ENCODE data around the gene C10orf90.

C10orf90 gene, protein sequence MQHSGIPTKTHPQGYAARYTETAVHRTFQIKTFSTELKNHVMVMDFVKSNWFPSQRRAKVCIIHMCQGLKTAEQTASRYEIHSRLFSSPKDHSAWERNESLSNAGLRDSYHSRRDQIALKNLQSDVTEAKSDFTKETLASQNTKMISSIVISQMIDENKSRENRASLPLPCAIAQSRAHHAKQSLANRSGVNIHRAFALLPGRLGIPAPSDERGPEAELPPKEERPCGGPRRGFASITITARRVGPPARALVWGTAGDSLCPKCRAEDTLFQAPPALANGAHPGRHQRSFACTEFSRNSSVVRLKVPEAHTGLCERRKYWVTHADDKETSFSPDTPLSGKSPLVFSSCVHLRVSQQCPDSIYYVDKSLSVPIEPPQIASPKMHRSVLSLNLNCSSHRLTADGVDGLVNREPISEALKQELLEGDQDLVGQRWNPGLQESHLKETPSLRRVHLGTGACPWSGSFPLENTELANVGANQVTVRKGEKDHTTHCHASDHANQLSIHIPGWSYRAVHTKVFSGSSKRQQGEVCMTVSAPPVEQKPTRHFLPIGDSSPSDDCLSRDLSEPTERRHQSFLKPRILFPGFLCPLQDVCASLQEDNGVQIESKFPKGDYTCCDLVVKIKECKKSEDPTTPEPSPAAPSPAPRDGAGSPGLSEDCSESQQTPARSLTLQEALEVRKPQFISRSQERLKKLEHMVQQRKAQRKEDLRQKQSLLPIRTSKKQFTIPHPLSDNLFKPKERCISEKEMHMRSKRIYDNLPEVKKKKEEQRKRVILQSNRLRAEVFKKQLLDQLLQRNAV

DNA sequence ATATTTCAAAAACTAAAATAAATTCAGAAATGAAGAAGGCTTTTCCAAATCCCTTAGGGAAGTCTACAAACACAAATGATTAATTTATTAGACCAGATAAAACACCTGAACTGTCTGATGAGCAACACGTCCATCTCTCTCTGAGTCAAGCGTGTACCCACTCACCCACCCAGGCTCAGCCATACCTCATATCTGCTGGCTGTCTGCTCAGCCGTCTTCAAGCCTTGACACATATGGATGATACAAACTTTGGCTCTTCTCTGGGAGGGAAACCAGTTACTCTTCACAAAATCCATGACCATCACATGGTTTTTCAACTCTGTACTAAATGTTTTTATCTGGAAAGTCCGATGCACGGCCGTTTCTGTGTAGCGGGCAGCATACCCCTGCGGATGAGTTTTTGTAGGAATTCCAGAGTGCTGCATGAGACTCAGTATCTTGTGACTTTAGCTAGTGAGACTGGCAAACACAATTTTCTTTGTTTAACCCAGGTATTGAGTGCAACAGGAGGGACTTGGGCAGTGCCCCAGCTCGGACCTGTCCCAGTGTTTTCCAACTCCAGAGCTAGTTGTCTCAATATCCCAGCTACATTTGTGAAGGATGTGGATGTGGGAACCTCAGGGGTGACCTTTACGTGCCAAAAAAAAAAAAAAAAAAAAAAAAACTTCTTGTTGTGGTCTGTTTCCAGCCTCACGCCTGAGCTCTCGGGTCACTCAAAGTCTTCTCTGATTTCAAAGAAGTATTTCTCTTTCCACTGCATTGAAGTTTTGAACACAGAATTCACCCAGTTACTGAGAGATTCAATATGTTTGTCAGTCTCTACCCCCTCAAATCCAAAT, at the start of gene C10orf90:
C10orf90 (minus strand) TSS at position 638 of the 839 bp plus-strand sequence; CDS start at position 425, 213 bp downstream.
- no peak for DNase-seq

DNA sequence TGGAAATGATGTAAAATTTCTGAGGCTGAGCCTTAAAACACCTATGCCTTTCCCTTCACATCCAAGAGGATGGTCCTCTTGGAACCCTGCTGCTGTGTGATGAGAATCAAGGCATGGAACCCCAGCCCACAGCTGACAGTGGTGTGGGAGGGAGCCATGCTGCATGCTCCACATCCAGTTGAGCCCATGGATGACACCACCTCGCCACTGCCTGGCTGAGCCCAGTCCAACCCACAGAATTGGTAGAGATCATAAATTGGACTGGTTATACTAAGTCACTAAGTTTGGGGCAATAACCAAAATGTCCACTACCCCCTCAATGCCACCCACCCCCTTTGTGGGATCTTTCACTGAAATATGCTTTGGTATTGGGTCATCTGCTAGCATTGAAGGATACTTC, 45.9 kb upstream of the C10orf90 start:
- DNase-seq = no peak

DNA sequence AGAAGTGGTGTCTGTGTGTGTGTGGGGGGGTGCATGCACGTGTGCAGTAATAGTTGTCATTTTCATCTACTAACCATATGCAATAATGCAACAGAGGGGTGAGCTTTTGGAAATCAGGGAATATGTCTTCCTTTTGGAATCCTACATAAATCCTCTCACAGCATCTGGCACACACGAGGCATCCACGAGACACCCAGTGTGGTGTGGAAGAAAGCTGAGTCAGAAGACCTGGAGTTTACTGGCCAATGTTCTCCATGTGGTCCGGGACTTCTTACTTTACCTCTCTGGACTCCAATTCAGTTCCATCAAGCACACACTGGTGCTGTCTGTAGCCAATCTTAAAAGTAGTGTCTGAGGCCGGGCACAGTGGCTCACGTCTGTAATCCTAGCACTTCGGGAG, 43.1 kb upstream of the C10orf90 start:
- no peak for DNase-seq

DNA sequence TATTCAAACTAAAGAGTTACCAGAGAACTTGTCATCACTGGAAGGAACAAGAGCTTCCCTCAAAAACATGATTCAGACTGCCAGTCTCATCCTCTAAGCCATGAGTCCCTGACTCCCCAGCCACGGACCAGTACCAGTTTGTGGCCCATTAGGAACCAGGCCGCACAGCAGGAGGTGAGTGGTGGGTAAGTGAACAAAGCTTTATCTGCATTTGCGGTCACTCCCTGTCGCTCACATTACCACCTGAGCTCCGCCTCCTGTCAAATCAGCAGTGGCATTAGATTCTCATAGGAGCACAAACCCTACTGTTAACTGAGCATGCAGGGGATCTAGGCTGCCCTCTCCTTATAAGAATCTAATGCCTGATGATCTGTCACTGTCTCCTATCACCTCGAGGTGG, 42.2 kb upstream of the C10orf90 start:
- no peak for DNase-seq

DNA sequence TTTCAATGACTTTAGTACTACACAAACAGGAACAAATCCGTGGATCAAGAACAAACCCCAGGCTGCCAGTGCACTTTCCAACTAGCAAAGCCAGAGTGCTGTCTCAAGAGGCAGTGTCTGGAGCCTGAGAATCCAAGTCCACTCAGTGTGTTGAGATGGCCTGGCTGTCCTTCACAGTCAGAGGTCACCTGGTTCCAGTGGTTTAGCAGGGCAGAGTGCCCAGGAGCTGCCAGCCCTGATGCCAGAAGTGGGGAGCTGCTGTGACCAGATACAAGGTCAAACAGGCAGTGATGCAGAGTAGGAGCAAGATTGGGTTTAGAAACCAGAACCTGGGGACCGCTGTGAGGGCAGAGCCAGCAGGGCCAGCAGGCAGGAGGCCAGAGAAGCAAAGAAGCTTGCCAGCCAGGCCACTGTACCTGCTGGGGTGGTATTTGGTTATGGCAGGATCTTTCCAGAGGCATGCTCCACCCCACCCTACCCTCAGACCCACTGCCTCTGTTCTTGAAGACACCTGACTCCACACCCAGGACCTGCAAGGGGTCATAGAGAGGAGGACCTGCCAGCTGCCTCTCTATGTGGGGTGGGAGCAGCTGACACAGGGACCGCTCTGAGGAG, 35.6 kb upstream of the C10orf90 start:
- DNase-seq = no peak

DNA sequence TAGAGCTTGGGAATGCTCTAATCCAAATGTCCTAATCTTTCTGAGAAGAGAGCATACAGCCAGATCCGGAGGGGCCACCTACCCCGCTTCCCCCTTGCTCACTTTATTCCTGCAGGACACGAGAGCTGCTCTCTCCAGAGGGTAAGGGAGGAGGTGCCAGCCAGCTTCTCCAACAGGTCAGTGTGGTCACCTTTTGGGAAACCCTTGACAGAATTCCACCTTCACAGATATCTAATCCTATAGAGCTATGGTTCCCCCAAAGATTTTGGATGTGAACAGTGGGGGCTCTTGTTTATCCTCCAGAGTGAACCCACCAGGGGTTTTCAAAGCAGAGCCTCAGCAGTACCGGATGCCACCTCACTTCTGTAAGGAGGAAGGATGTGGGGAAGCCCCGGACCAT, 34.6 kb upstream of the C10orf90 start:
- DNase-seq = no peak

DNA sequence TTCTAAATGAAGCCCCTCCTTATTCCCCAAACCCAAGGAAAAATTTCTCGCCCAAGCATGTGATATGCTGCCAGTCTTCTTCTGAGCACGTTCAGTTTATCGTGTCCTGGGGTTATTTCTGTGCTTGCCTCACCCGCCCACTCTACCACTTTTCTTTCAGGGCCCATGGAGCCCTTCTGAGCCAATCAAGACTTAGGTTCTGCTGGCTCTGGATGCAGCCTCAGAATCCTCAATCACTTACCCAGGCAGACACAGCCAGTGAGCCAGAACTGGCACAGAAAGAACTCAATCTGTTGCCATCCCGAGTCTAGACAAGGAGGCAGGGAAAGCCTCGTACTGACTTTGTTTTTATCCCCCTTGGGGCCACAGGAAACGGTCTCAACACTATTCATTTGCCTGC, 34.2 kb upstream of the C10orf90 start:
- no peak for DNase-seq

DNA sequence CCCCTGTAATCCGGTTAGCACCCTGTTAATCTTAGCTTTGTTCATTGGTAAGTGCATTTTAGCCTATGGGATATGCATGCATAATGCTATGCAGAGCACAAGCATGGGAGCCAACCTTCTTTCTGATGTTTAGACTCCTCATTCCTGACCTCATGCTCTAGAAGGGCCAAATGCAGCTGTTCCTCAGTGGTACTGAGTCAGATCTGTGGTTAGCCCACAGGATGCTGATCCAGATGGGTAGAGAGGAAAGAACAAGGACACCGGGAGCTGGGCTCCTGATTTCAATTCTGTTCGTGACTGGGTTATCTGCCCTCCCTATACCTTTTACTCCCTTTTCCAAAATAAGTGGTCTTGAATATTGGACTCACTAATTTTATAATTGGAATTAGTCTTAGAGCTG, 31.7 kb upstream of the C10orf90 start:
- DNase-seq = no peak

DNA sequence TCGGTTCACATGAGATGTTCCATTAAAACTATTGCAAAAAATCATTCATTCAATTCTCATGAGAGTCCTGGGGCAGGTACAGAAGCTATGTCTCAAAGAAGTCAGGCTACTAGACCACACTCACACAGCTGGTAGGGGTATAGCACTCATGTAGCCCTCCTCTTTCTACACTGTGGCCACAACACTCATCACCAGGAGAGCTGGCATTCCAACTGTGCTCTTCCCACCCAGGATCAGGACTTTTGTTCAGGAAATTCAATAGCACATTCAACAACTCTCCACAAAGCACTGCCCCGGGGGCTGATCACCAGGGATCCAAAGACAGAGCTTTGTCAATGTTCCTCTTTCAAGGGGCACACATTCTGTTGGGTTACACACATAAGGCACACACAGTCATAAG, 31.0 kb upstream of the C10orf90 start:
- DNase-seq = no peak

DNA sequence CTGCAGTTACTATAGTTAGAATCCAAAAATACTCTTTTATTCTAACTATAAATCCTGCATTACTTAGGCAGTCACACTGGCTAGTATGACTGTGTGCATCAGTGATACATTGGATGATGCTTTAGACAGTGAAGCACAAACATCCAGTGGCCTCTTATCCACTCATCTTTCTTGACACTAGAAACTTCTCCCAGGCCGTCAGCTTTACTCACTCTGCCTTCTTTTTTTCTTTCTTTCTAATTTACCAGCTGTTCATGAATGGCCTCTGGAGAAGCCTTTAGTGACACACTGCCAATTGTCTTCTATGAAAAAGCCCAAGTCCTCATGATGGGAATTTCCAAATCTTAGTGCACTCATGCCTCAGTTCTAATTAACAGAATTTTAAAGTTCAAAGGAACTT, 26.2 kb upstream of the C10orf90 start:
- no peak for DNase-seq

DNA sequence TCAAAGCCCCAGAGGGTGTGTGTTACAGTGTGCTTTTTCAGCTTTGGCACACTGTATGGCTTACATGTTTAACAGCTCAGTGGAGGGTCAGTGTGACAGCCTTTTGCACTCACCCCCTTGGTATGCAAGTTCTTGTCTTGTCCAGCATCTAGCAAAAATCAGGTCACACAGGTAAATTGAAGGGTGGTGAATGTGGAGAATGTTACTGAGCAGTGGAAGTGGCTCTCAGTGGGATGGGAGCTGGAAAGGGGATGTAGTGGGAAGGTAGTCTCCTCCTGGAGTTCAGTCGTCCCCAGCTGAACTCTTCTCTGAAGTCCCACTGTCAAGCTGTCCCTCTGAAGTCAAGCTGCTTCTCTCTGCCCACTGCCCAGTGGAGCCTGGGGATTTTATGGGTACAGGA, 21.0 kb upstream of the C10orf90 start:
- no peak for DNase-seq

DNA sequence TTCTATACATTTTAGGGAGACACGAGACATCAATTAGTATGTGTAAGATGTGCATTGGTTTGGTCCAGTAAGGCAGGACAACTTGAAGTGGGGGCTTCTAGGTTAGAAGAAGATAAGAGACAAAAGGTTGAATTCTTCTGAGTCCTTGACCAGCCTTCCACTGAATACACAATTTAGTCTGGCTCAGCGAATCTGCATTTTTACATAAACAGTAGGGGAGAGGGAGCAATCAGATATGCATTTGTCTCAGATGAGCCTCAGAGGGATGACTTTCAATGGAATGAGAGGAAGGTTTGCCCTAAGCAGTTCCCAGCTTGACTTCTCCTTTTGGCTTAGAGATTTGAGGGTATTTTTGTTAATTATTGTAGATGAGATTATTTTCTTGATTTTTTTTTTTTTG, 20.0 kb upstream of the C10orf90 start:
- no peak for DNase-seq

DNA sequence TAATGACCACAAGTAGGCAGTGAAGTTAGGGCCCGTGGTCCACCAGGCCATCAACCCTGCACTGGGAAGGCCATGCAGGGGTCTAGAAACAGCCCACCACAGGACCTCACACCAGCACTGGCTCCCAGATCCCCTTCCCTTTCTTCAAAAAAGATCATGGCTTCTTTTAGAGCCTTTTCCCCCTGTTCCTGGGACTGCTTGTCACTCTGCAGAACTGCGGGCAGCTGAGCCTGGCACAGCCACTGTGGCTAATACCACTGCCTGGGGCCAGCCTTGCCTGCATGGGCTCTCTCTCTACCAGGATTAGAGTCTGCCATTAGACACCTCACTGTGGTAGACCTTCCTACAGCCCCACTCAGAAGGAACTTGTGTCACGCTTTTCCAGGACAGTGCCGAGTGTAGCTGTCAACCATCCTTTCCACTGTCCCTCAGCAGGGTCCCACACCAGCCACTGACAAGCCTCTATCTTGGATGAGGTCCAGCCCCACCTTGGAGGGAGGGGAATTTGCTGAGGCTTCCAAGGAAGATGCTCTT, 19.0 kb upstream of the C10orf90 start:
- no peak for DNase-seq

DNA sequence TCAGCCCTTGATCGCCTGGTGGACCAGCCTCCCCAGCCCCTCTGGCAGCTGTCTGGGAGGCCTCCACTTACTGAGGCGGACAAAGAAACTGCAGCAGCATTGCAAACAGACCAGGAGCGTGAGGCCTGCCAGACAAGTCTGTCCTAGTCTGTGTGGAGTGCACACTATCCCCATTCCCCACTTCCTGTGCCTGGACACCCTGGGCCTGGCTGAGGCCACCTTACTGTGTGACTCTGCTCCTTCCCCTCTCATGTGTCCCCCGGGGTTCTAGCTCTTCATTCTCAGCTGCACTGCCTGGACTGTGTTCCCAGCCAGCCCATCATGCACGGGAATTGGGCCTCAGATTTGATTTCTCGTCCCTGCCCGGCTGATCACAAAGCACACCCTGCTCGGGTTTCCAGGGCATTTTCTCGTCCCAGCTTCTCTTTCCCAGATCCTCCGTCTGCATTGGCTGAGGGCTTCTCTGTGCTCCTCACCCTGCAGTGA, 16.7 kb upstream of the C10orf90 start:
- DNase-seq = no peak

DNA sequence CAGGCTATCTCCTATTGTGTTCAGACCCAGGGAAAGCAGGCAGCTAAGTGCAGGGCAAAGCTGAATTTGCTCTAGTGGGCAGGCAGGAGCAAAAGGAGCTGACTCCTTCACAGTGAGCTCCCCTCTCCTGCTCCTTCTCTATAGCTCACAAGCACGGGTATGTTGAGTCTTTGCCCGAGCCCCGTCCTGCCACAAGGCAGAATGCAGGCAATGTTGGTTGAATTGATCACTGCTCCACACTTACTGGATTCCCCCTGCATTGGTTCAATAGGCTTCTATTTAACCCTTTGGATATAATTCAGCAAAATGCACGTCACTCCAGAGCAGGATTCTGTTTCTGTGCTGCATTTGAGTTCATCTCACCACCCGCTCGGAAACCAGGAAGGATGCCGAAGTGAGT, 16.2 kb upstream of the C10orf90 start:
- DNase-seq = no peak

DNA sequence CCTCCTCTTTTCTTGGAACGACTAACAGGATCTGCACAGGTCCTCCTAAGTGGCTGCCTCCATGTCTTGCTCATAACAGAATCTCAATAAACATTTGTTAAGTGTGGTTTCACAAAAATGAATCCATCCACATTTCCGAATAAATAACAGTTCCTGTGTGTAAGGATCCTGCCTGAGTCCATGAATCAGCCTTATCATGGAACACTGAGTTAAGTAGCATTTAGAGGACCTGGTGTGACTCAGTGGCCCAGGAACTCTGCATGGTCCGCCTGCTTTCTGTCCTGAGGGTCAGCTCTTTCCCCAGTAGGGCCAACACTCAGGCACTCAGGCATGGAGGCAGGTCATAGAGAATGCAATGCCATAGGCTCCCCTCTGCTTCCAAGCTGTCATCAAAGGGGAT, 15.8 kb upstream of the C10orf90 start:
- DNase-seq = no peak

DNA sequence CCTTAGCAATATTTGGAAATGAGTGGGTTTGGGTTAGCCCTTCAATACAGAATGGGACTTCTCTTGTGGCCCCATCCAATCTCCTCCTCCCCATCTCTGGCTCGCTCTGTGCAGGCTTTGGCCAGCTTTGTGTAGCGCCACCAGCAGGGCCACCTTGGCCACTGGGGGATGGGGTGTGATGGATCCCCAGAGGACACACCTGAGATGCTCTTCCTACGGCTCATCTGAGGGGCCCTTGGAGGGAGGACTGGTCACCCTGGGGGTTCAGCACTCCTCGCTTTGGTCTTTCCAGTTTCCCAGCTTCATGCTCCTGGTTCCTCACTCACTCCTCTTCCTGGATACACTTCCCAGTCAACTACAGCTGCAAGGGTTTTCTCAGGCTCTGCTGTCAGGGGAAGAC, 15.3 kb upstream of the C10orf90 start:
- no peak for DNase-seq

DNA sequence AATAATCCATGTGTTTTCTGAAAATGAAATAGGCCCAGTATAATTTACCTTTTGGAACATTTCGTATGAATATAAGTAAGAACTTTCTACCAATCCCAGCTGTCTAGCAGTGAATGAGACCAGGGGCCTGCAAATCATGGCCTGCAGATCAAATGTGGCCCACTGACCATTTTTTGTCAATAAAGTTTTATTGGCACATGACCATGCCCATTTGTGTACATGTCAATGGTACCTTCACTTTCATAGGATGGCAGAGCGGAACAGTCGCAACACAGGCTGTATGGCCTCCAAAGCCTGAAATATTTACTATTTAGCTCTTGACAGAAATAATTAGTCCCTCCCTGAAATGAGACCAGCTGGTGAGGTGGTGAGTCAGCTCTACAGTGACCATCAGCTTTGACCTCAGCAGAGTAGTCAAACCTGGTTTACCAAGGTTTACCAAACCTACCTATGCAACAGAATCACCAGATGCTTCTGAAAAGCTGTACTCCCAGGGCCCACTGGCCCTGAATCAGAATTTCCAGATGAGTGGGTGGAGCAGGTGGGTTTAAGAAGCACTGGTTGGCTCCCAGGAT, 13.8 kb upstream of the C10orf90 start:
- DNase-seq = no peak

DNA sequence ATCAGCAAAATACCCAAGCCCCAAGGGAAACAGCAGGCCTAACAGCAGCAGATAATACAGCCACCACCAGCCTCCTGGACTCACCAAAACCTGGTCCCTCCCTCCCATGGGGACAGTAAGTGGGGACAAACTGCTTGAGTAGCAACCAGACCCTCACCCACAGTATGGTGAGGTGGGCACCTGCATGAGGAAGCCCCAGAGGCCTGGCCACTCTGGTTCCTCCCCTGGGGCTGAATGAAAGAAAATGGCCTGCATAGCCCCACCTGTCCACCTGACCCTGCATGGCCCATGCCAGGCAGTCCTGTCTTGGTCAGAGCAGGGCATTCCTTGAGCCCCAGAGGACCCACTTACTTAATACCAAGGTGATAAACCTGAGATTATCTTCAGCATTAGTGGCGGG, 13.0 kb upstream of the C10orf90 start:
- no peak for DNase-seq

DNA sequence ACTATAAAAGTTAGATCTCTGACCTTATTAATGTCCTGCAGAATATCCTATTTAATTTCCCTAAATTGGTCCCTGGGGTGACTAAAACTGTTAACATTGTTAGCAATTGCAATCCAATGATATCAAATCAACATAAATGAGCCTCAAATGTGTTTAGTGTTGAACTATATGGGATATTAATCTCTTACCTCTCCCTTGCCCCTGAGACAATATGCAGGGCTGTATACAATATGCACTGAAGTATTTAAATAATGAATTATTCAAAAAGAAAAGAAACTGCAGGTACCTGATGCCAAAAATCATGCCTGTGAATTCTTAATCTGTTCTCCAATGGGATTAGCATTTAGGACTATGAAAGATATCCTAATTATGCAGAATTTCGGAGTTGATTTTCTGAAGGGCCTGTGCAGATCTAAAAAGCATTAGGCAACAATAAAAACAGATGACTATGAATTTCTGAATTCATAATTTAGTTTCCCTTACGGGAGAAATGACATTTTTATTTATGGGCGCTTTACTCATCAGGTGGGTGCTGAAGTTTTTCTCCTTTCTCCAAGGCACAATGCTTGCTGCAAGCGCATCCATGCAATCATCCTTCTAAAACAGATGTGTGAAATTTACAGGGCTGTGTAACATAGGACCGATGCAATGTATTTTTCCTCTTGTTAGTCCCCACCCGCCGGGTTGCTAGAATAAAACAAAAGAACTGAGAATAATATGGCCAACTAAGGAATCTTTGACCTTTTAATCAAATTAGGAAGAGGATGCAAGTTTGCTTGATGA, 5.4 kb upstream of the C10orf90 start:
- no peak for DNase-seq
